MM.1S (cell line): ENCODE measurements around the gene ZNF154.

Experiments used
- DNase-seq: peaks from one replicate; pipeline ENCODE4 v3.0.0-alpha.2; 2015
- H2AFZ ChIP-seq: fragments of 300-600 bp; sonication (generic); 2 replicates; pipeline ENCODE4 v1.6.0; 2016; ENCODE audit warnings: antibody characterized with exemption, low read length
- H3F3A ChIP-seq: fragments of 300-600 bp; sonication (generic); 2 replicates; pipeline ENCODE4 v1.6.1; 2016; ENCODE audit warnings: mild to moderate bottlenecking, antibody characterized with exemption, low read length, moderate library complexity, mixed read lengths; ENCODE audit not compliant: insufficient read depth
- H3K27ac ChIP-seq: fragments of 300-600 bp; sonication (generic); 2 replicates; pipeline ENCODE4 v1.5.1; 2016; ENCODE audit warnings: mild to moderate bottlenecking, low read length
- H3K27me3 ChIP-seq: fragments of 300-600 bp; sonication (generic); replicated peaks from 2 replicates; pipeline ENCODE4 v1.6.0; 2016; ENCODE audit warnings: low read length; ENCODE audit not compliant: insufficient read depth
- H3K36me3 ChIP-seq: fragments of 300-600 bp; sonication (generic); replicated peaks from 2 replicates; pipeline ENCODE4 v1.6.1; 2016; ENCODE audit warnings: mild to moderate bottlenecking, low read length, mixed read lengths; ENCODE audit not compliant: insufficient read depth
- H3K4me1 ChIP-seq: fragments of 300-600 bp; sonication (generic); 2 replicates; pipeline ENCODE4 v1.6.1; 2016; ENCODE audit warnings: low read length, mixed read lengths
- H3K4me2 ChIP-seq: fragments of 300-600 bp; sonication (generic); 2 replicates; pipeline ENCODE4 v1.6.0; 2016; ENCODE audit warnings: low read depth, low read length
- H3K4me3 ChIP-seq: fragments of 300-600 bp; sonication (generic); 2 replicates; pipeline ENCODE4 v1.5.1; 2016; ENCODE audit warnings: low read length, mixed read lengths
- H3K79me2 ChIP-seq: fragments of 300-600 bp; sonication (generic); 2 replicates; pipeline ENCODE4 v1.6.1; 2016; ENCODE audit warnings: mixed run types, low read length, mixed read lengths
- H3K9ac ChIP-seq: fragments of 300-600 bp; sonication (generic); 2 replicates; pipeline ENCODE4 v1.6.1; 2016; ENCODE audit warnings: low read length, mixed read lengths
- H3K9me2 ChIP-seq: fragments of 300-600 bp; sonication (generic); replicated peaks from 2 replicates; pipeline ENCODE4 v1.6.1; 2016; ENCODE audit warnings: mild to moderate bottlenecking, low read length, mixed read lengths; ENCODE audit not compliant: insufficient read depth
- H3K9me3 ChIP-seq: fragments of 300-600 bp; sonication (generic); replicated peaks from 2 replicates; pipeline ENCODE4 v1.6.1; 2016; ENCODE audit warnings: mild to moderate bottlenecking, low read length, mixed read lengths; ENCODE audit not compliant: insufficient read depth
- H4K20me1 ChIP-seq: fragments of 300-600 bp; sonication (generic); 2 replicates; pipeline ENCODE4 v1.6.1; 2016; ENCODE audit warnings: mild to moderate bottlenecking, low read length, moderate library complexity, mixed read lengths; ENCODE audit not compliant: insufficient read depth
- CTCF ChIP-seq: fragments of 300-600 bp; sonication (generic); IDR thresholded peaks from 2 replicates; pipeline ENCODE4 v1.5.1; 2016; ENCODE audit warnings: antibody characterized with exemption, low read length, mixed read lengths
- EZH2 ChIP-seq: fragments of 300-600 bp; sonication (generic); optimal IDR thresholded peaks from 2 replicates; pipeline ENCODE3; 2017; ENCODE audit warnings: low read depth, mild to moderate bottlenecking, antibody characterized with exemption, low read length, mixed read lengths
- EZH2phosphoT487 ChIP-seq: fragments of 300-600 bp; sonication (generic); IDR thresholded peaks from 2 replicates; pipeline ENCODE4 v1.6.1; 2018; ENCODE audit warnings: antibody characterized with exemption, low read length

The ZNF154 gene

GRCh38 chr19:57708641-57709361, at the start of gene ZNF154:
TSS of gene ZNF154 (minus strand) at chr19:57709204. CDS start at chr19:57708971, 233 bp downstream.
- DNase-seq = no peak
- no peaks in the 10 kb centered on the region for H3K9me3 ChIP-seq
- no peak within 1 kb of the TSS; the same call in 1 of the 2 replicates for H3K4me3 ChIP-seq
- no peaks in the 10 kb centered on the region for H4K20me1 ChIP-seq
- TF ChIP-seq EZH2phosphoT487 (no peak), CTCF (no peak), EZH2 (no peak)
- no peak within 1 kb of the TSS for H3K27ac ChIP-seq
- no peak within 1 kb of the TSS for H3K9ac ChIP-seq
- H3K36me3 ChIP-seq = no peaks in the 10 kb centered on the region
- no peak within 1 kb of the TSS for H3K4me2 ChIP-seq
- no peaks in the 10 kb centered on the region for H3F3A ChIP-seq
- H3K79me2 ChIP-seq = no peaks in the 10 kb centered on the region
- H3K9me2 ChIP-seq = no peaks in the 10 kb centered on the region
- no peak within 1 kb of the TSS for H2AFZ ChIP-seq
- no peaks in the 10 kb centered on the region for H3K4me1 ChIP-seq
- no peaks in the 10 kb centered on the region for H3K27me3 ChIP-seq

GRCh38 chr19:57757941-57758340, 48.9 kb upstream of the ZNF154 start:
- no peak overlapping the region for H3K9ac ChIP-seq
- H2AFZ ChIP-seq = no peak overlapping the region
- no peaks in the 10 kb centered on the region for H3K79me2 ChIP-seq
- no peak overlapping the region for H3K4me2 ChIP-seq
- no peaks in the 10 kb centered on the region for H4K20me1 ChIP-seq
- no peak overlapping the region for H3K4me3 ChIP-seq
- no peaks in the 10 kb centered on the region for H3F3A ChIP-seq
- H3K27ac ChIP-seq = no peak overlapping the region
- no peaks in the 10 kb centered on the region for H3K4me1 ChIP-seq
- no peaks in the 10 kb centered on the region for H3K27me3 ChIP-seq
- H3K9me2 ChIP-seq = no peaks in the 10 kb centered on the region
- DNase-seq = no peak
- no peaks in the 10 kb centered on the region; the same call in 1 of the 2 replicates for H3K9me3 ChIP-seq
- TF ChIP-seq CTCF (no peak), EZH2phosphoT487 (no peak), EZH2 (no peak)
- H3K36me3 ChIP-seq = peaks cover 14% of the 10 kb centered on the region

- no peak overlapping the region for H3K4me2 ChIP-seq
- no peak overlapping the region for H3K27ac ChIP-seq
- H3F3A ChIP-seq = no peaks in the 10 kb centered on the region
- H3K27me3 ChIP-seq = no peaks in the 10 kb centered on the region
- H3K4me3 ChIP-seq = no peak overlapping the region
- H3K9me3 ChIP-seq = no peaks in the 10 kb centered on the region; the same call in 1 of the 2 replicates
- H3K79me2 ChIP-seq = no peaks in the 10 kb centered on the region
- DNase-seq = no peak
- H3K4me1 ChIP-seq = no peaks in the 10 kb centered on the region
- TF ChIP-seq EZH2 = no peak
- no peak for TF ChIP-seq CTCF
- no peak for TF ChIP-seq EZH2phosphoT487
- H3K36me3 ChIP-seq = peaks cover 29% of the 10 kb centered on the region
- H2AFZ ChIP-seq = no peak overlapping the region
- no peaks in the 10 kb centered on the region for H4K20me1 ChIP-seq
- H3K9me2 ChIP-seq = no peaks in the 10 kb centered on the region
- no peak overlapping the region for H3K9ac ChIP-seq
Measured at GRCh38 chr19:57755031-57755430, 46.0 kb upstream of the ZNF154 start.
